Stomach (tissue), 9 donors: ENCODE data around the gene UBA7. TPM values are rescaled to one million over a fixed set of nuclear protein-coding genes. Genes with fewer than 3 reads are reported as not detected.

Experiments used
- DNase-seq, 2 donors: peaks; one replicate each; pipeline versions ENCODE4 v3.0.0 to v3.0.0-alpha.2; 2013 to 2019
- H3K27ac ChIP-seq, 5 donors: fragments of 200-600 bp in 4 of 5; sonication (generic) in 4 of 5; one replicate each; pipeline ENCODE4 v1.5.1; 2013 to 2019; ENCODE audit warnings: mild to moderate bottlenecking in 1 of 5, moderate library complexity in 1 of 5
- H3K27me3 ChIP-seq, 3 donors: fragments of 200-600 bp; sonication (generic); one replicate each; pipeline ENCODE4 v1.5.1; 2017 to 2019; ENCODE audit warnings: mixed run types in 1 of 3
- H3K36me3 ChIP-seq, 4 donors: fragments of 200-600 bp; sonication (generic); 1 replicate in 3 of 4; 2 replicates in 1 of 4; pipeline ENCODE4 v1.5.1; 2016 to 2019
- H3K4me1 ChIP-seq, 4 donors: fragments of 200-600 bp; sonication (generic); one replicate each; pipeline ENCODE4 v1.5.1; 2016 to 2019
- H3K4me3 ChIP-seq, 4 donors: fragments of 200-600 bp; sonication (generic) in 3 of 4; one replicate each; pipeline ENCODE4 v1.5.1; 2016 to 2019; ENCODE audit warnings: mild to moderate bottlenecking in 1 of 4
- H3K9me3 ChIP-seq, 4 donors: fragments of 200-600 bp; sonication (generic); one replicate each; pipeline ENCODE4 v1.5.1; 2016 to 2019
- EP300 ChIP-seq: sonication (generic); formaldehyde crosslinking; IDR thresholded peaks from one replicate; pipeline ENCODE4 v1.6.1; 2017; ENCODE audit warnings: antibody characterized with exemption
- POLR2A ChIP-seq, 4 donors: fragments of 450-650 bp; IDR thresholded peaks; one replicate each; pipeline ENCODE4 v1.6.1; 2016; ENCODE audit warnings: antibody characterized with exemption in 4 of 4, control low read depth in 2 of 4, mild to moderate bottlenecking in 1 of 4, moderate library complexity in 1 of 4
- POLR2AphosphoS5 ChIP-seq, 3 donors: sonication (generic); formaldehyde crosslinking; IDR thresholded peaks; one replicate each; pipeline ENCODE4 v1.6.1; 2016; ENCODE audit warnings: antibody characterized with exemption in 3 of 3
- WGBS, 5 donors: extraction: QIAGEN DNeasy Blood & Tissue Kit in 3 of 5; methylation state at CpG; one replicate each; pipeline versions ENCODE4 v1.1.5 to v1.1.7; 2013 to 2018; 5-methylcytosine and 5-hydroxymethylcytosine counted together
- intact Hi-C: fragments of 100-400 bp; cut with DNase I; formaldehyde crosslinking; loops from one replicate; pipeline ENCODE4 v1.15.1; 2023; ENCODE audit warnings: low total_unique reads
- polyA plus RNA-seq, 3 donors: library from polyadenylated mRNA; stranded (reverse); fragments of 200-250 nt; gene quantifications; one replicate each; pipeline ENCODE4 v1.2.3, GENCODE V29; 2013
- total RNA-seq, 5 donors: library from RNA; depleted of rRNA; stranded (reverse); fragments of >200 nt; gene quantifications; one replicate each; pipeline versions ENCODE4 v1.1.0 to v1.2.3, GENCODE V29; 2014 to 2016
- TF ChIP-seq, protein P1 (sequence below), 7 experiments: fragments of 450-650 bp in 4 of 7; fragments of 200-600 bp in 3 of 7; sonication (generic) in 3 of 7; IDR thresholded peaks; one replicate each; pipeline ENCODE4 v1.5.1; 2016 to 2019; ENCODE audit warnings: antibody characterized with exemption in 7 of 7, control low read depth in 2 of 7, mild to moderate bottlenecking in 1 of 7
- donor health status: healthy with polysubstance abuse.
- donor health status: Bipolar disorder and iron deficiency.
- donor health status: healthy.

UBA7 gene
- total and polyA plus RNA-seq, 8 donors: 27.2 to 250 (median 59.9) TPM

DNA sequence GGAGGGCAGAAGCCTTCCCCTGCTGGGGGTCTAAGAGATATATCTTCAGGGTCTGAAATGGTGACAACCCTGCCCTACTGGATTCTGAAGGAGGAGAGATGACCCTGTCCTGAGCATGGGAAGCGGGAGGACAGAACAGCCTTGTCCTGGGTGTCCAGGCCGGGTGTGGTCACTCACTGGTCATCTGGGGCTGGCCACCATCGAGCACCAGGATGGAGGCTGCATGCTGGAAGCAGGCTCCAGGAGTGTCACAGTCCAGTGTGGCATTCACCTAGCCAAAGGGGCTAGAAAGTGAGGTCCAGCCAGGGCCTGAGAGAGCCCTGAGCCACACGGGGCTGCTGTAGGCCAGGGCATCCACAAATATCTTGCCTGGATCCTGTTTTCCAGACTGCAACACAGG, 19.3 kb downstream of the UBA7 start:
- TF ChIP-seq POLR2A (IDR thresholded peaks at IDR 0.05) (no peak), POLR2AphosphoS5 (IDR thresholded peaks at IDR 0.05) (no peak), EP300 (no peak)
- TF ChIP-seq, protein P1, sequence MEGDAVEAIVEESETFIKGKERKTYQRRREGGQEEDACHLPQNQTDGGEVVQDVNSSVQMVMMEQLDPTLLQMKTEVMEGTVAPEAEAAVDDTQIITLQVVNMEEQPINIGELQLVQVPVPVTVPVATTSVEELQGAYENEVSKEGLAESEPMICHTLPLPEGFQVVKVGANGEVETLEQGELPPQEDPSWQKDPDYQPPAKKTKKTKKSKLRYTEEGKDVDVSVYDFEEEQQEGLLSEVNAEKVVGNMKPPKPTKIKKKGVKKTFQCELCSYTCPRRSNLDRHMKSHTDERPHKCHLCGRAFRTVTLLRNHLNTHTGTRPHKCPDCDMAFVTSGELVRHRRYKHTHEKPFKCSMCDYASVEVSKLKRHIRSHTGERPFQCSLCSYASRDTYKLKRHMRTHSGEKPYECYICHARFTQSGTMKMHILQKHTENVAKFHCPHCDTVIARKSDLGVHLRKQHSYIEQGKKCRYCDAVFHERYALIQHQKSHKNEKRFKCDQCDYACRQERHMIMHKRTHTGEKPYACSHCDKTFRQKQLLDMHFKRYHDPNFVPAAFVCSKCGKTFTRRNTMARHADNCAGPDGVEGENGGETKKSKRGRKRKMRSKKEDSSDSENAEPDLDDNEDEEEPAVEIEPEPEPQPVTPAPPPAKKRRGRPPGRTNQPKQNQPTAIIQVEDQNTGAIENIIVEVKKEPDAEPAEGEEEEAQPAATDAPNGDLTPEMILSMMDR (IDR thresholded peaks at IDR 0.05): no peak
- intact Hi-C loops: no loop called here
- WGBS, 5 donors: 72 to 79% (median 72%) methylated on average over 3 to 4 of the region's 4 CpGs

DNA sequence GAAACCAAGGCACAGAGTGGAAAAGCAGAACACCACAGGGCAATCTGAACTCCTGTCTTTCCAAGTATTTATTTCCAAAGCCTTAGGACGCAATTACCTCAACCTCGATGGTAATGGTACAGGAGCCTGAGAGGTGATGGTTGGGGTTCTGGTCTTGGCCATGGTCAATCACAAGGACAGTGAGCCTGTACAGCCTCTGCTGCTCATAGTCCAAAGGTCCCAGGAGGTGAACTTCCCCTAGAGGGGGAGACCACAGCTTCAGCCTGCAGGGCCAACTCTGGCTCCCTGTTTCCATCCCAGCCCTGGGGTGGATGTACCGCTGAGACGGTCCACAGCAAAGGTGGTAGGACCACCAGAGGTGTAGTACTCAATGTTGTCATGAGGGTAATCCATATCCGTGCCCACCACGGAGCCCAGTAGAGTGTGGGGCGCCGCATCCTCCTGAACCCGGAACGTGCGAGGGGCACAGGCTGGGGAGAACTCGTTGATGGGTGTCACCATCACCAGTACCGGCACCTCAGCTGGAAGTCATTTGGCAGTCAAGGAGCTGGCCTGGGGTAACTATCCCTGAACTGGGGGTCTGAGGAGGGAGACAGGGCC, 20.2 kb downstream of the UBA7 start:
- WGBS, 5 donors: 90 to 95% (median 93%) methylated on average over 11 to 13 of the region's 13 CpGs
- intact Hi-C loops: no loop called here
- H3K9me3 ChIP-seq: no peaks in the 10 kb centered on the region
- H3K27me3 ChIP-seq: no peaks in the 10 kb centered on the region
- H3K27ac ChIP-seq: no peak overlapping the region
- DNase-seq: no peak
- H3K4me3 ChIP-seq: no peak overlapping the region
- no peaks in the 10 kb centered on the region for H3K4me1 ChIP-seq
- H3K36me3 ChIP-seq: no peaks in the 10 kb centered on the region
- TF ChIP-seq EP300 (no peak), POLR2A (IDR thresholded peaks at IDR 0.05) (no peak), POLR2AphosphoS5 (IDR thresholded peaks at IDR 0.05) (no peak)
- TF ChIP-seq, protein P1 (IDR thresholded peaks at IDR 0.05): no peak

More for the DNA sequence above, 19.3 kb downstream of the UBA7 start:
- Histone ChIP-seq H3K27me3 (no peaks in the 10 kb centered on the region), H3K4me1 (peaks cover 0 to 4% (median 0%) of the 10 kb centered on the region in 4 donors), H3K9me3 (no peaks in the 10 kb centered on the region), H3K36me3 (no peaks in the 10 kb centered on the region), H3K4me3 (no peak overlapping the region), H3K27ac (no peak overlapping the region)
- no peak for DNase-seq

DNA sequence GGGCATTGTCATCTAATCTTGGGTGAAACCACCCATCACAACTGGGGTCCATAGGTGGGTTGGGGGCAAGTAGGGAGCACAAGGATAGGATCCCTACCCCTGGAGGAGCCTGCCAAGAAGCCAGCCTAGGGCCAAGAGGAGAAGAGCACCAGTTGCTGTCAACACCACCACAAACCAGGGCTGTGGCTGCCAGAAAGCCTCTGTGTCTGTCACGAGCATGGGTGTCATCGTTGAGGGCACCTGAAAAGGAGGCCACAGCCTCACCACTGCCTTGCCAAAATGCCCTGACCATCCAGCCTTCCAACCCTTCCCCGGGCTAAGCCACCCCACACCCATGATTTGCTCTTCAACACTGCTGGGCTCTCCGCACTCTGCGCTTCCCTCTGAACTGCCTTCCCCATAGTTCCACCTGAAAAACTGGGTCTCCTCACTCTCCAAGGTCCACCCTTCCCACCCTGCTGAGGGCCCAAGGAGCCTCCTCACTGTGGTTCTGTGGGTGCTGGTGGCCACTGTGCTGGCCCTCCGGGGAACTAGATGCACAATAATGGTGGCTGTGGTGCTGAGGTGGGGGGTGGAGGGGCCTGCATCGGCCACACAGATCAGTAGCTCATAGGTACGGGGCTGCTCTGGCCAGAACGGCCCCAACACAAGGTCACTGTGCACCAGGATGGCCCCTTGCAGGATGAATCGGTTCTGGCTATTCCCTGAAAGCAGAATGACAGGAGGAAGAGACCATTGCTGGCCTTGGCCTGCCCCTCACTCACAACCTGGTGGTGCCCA, 21.2 kb downstream of the UBA7 start:
- Histone ChIP-seq H3K4me3 (no peak overlapping the region), H3K27ac (no peak overlapping the region), H3K9me3 (no peaks in the 10 kb centered on the region), H3K36me3 (no peaks in the 10 kb centered on the region), H3K27me3 (no peaks in the 10 kb centered on the region), H3K4me1 (peaks cover 0 to under 1% (median 0%) of the 10 kb centered on the region in 4 donors)
- intact Hi-C loops: no loop called here
- TF ChIP-seq, protein P1 (IDR thresholded peaks at IDR 0.05): no peak
- no peak for TF ChIP-seq POLR2A (IDR thresholded peaks at IDR 0.05)
- no peak for TF ChIP-seq POLR2AphosphoS5 (IDR thresholded peaks at IDR 0.05)
- TF ChIP-seq EP300: no peak
- DNase-seq: no peak
- 86 to 92% (median 90%) methylated on average over 10 of the region's 10 CpGs for WGBS, 5 donors

DNA sequence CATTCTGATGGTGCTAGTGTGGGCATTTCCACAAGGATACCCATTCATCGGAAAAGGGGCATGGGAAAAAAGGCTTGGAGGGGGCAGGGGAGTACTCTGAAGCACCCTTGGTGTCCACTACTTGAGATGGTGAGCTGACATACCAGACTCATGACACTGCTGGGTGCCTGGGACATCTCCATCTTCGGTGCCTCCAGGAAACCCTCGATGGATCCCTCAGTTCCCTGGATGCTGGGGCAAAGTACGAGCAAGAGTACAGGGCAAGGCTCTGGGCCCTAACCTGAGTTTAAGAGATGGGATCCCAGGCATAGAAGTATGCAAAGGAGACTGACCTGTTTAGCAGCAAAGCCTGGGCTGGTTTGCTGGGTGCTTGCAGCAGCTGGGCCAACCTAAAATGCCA, 22.2 kb downstream of the UBA7 start:
- intact Hi-C loops: no loop called here
- H3K9me3 ChIP-seq: no peaks in the 10 kb centered on the region
- 87 to 97% (median 92%) methylated on average over 4 of the region's 4 CpGs for whole genome bisulfite sequencing, 5 donors
- H3K4me3 ChIP-seq: no peak overlapping the region
- H3K27ac ChIP-seq: no peak overlapping the region
- H3K36me3 ChIP-seq: no peaks in the 10 kb centered on the region
- H3K27me3 ChIP-seq: no peaks in the 10 kb centered on the region
- TF ChIP-seq POLR2A (IDR thresholded peaks at IDR 0.05) (no peak), POLR2AphosphoS5 (IDR thresholded peaks at IDR 0.05) (no peak), EP300 (no peak)
- TF ChIP-seq, protein P1 (IDR thresholded peaks at IDR 0.05): no peak
- DNase-seq: no peak
- H3K4me1 ChIP-seq: peaks cover 7 to 10% (median 8%) of the 10 kb centered on the region in 4 donors
